Activated CD8-positive, alpha-beta memory T cell treated with anti-CD3 and anti-CD28 coated beads for 36 hours (primary cell): ENCODE measurements around the gene MAN1A1. TPM values are rescaled to one million over a fixed set of nuclear protein-coding genes. Genes with fewer than 3 reads are reported as not detected.

Source experiments
- CTCF ChIA-PET: fragments of 350-600 bp; sonication (Branson Sonifier 250); formaldehyde crosslinking; loops from one replicate; lab custom pipeline; 2021; ENCODE audit warnings: antibody characterized with exemption; lab: Charles Lee
- POLR2A ChIA-PET: fragments of 350-600 bp; sonication (Branson Sonifier 250); formaldehyde crosslinking; loops from one replicate; lab custom pipeline; 2021; ENCODE audit warnings: antibody characterized with exemption; lab: Charles Lee
- total RNA-seq, 2 experiments: library from RNA; stranded (reverse); gene quantifications; one replicate each; pipeline ENCODE4 v1.2.3, GENCODE V29; 2021

Gene MAN1A1
- total RNA-seq, 2 experiments from 2014 or later: 37.3 to 39.9 TPM

- CTCF ChIA-PET: interaction anchor here (0.5 kb wide), 1 partner anchor 195 kb away, joined by 3 read pairs; no protein-coding TSS in a partner anchor
- POLR2A ChIA-PET: no interaction called here
These were observed 59.3 kb downstream of the MAN1A1 start for GRCh38 chr6:119290306-119290705.

GRCh38 chr6:119289651-119290050, 59.9 kb downstream of the MAN1A1 start:
- ChIA-PET CTCF (no interaction called here), POLR2A (no interaction called here)

GRCh38 chr6:119285908-119286625, 63.5 kb downstream of the MAN1A1 start:
- ChIA-PET POLR2A (no interaction called here), CTCF (interaction anchor here (1.5 kb wide), 1 partner anchor 15 kb away, joined by 3 read pairs; no protein-coding TSS in a partner anchor)

DNA sequence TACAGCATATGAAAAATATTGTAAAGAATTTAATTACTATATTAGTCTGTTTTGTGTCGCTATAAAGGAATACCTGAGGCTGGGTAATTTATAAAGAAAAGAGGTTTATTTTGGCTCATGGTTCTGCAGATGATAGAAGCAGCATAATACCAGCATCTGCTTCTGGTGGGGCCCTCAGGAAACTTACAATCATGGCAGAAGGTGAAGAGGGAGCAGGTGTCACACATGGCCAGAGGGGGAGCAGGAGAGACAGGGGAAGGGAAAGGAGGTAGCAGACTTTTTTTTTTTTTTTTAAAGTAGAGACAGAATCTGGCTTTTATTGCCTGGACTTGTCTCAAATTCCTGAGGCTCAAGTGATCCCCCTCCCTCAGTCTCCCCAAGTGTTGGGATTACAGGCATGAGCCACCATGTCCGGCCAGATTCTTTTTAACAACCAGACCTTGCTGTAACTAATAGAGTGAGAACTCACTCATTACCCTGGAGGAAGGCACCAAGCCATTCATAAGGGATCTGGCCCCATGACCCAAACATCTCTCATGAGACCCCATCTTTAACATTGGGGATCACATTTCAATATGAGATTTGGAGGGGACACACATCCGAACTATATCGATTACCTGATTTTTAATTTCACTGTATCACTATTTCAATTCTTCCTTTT, 64.6 kb downstream of the MAN1A1 start:
- CTCF ChIA-PET: no interaction called here

GRCh38 chr6:119283979-119284545, 65.5 kb downstream of the MAN1A1 start:
- CTCF ChIA-PET: no interaction called here
- POLR2A ChIA-PET: no interaction called here

More for the DNA sequence above, 64.6 kb downstream of the MAN1A1 start:
- POLR2A ChIA-PET: no interaction called here

- ChIA-PET CTCF (no interaction called here), POLR2A (no interaction called here)
These were observed 66.3 kb downstream of the MAN1A1 start for GRCh38 chr6:119283214-119283613.

DNA sequence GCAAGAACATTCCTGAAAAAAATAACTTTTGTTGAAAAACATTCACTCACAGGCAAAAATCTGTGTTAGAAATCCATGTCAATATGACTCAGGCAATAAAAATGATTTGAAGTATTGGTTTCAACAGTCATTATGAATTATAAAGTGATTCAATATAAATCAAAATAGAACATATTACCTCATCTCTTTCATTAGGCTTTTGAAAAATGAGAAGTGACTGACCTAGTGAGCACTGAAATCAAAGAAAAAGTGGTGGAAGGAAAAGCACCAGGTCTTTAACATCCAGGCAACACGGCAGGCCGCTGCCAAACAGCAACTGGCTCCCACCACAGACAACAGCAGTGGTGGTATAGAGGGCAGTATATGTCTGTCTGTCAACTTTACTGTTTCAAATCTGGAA, 68.9 kb downstream of the MAN1A1 start:
- POLR2A ChIA-PET: no interaction called here

GRCh38 chr6:119280080-119280479, 69.5 kb downstream of the MAN1A1 start:
- ChIA-PET POLR2A (no interaction called here), CTCF (no interaction called here)

More for the DNA sequence above, 68.9 kb downstream of the MAN1A1 start:
- CTCF ChIA-PET: no interaction called here

- CTCF ChIA-PET: no interaction called here
These were observed 70.9 kb downstream of the MAN1A1 start for GRCh38 chr6:119278625-119279024.

GRCh38 chr6:119277052-119277451, 72.5 kb downstream of the MAN1A1 start:
- ChIA-PET CTCF (no interaction called here), POLR2A (no interaction called here)

More at GRCh38 chr6:119278625-119279024, 70.9 kb downstream of the MAN1A1 start:
- POLR2A ChIA-PET: no interaction called here

- ChIA-PET CTCF (no interaction called here), POLR2A (no interaction called here)
These were observed 73.3 kb downstream of the MAN1A1 start for GRCh38 chr6:119276211-119276610.

DNA sequence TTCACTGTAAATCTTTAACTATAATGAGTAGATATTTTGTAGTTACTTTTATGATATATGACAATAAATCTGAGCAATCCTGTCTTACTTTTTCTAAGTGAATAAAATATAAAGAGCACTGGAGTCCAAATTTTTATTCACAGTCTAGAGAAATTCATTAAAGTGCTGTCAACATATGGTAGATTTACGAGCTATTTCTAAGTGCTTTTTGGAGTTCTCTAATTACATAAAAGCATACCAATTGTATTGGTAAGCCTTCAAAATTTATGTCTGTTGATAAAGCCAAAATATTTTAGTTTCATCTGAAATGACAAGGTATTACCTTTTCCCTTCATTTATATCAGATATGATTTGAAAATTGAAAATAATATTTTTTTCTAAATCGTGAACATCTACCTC, 75.4 kb downstream of the MAN1A1 start:
- ChIA-PET CTCF (no interaction called here), POLR2A (no interaction called here)

GRCh38 chr6:119273272-119274196, 76.0 kb downstream of the MAN1A1 start:
- ChIA-PET POLR2A (no interaction called here), CTCF (no interaction called here)

- ChIA-PET POLR2A (no interaction called here), CTCF (no interaction called here)
These were observed 79.0 kb downstream of the MAN1A1 start for GRCh38 chr6:119270545-119270944.

DNA sequence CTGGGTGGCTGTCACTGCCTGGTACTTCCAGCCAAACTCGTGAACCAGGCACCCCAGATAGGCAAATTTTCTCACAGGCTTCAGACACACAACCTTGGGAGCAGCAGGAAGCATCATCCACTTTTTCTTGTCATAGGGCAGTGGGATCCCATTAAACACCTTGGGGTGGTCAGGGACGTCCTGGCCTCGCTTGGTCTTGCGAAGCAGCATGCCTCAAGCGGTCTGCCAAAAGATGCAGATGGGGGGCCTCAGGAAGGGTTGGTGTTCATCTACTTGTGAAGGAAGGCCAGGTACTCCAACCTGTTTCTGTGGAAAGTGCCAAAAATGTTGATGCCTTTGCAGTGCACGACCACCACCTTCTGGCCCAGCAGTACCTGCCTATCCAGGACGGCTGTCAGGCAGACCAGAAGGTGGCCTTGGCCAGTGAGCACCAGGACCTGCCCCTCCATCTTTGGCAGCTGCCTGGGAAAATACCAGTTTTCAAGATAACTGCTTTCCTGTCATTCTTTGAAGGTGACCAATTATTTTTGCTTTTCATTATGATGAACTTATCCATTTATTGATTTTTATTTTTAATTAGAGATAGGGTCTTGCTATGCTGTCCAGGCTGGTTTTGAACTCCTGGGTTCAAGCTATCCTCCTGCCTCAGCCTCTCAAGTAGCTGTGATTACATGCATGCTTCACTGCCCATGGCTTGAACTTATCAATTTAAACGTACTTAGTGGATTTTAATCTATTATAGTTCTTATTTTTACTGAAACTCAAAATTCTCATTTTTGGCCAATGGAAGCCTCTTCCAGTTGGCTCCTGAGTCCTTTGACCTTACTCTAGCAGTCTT, 80.1 kb downstream of the MAN1A1 start:
- CTCF ChIA-PET: no interaction called here
- POLR2A ChIA-PET: no interaction called here

DNA sequence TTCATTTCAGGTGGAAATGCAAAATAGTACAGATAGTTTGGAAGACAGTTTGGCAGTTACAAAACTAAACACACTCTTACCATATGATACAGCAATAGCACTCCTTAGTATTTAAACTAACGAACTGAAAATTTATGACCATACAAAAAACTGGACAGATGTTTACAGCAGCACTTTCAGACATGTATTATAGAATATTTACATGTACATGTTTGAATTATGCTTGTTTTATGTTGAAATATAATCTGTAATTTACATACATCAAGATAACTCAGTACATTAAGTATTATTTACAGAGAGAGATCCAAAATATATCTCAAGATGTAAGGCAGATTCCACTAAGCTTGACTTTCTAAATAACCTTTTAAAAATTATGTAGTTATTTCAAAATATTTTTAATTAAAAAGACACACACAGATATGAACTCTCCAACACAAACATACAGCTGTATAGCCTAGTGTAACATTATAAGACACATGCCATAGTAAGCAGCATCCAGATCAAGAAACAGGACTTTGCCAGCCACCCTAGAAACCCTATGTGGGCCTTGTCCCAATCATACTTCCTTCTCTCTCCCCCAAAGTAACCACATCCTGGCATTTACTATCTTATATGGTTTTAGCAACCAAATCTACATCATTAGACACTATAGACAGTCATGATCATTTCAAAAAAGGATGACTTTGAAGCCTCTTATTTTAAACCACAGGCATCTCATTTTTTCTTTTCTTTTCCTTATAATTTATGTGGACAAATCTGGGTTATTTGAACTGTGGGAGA, 82.2 kb downstream of the MAN1A1 start:
- POLR2A ChIA-PET: no interaction called here

DNA sequence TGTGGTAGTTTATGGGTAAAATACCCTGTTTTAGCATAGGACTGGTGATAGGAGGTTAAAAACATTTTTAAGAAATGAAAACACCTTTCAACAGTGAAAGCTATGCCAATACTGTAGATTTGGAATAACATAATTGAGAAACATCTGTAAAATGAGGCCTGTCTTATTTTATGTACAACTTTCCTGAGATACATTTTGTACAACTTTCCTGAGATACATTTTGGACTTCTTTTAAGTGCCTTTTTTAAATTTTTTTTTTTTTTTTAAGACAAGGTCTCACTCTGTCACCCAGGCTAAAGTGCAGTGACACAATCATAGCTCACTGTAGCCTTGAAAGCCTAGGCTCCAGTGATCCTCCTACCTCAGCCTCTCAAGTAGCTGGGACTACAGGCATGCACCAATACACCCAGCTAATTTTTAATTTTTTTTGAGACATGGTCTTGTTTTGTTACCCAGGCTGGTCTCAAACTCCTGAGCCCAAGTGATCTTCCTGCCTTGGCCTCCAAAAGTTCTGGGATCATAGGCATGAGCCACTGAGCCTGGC, 84.6 kb downstream of the MAN1A1 start:
- ChIA-PET POLR2A (no interaction called here), CTCF (interaction anchor here (0.6 to 0.7 kb wide), 2 partner anchors 231 to 418 kb away, joined by 3 read pairs; no protein-coding TSS in a partner anchor)

More for the DNA sequence above, 82.2 kb downstream of the MAN1A1 start:
- CTCF ChIA-PET: no interaction called here

DNA sequence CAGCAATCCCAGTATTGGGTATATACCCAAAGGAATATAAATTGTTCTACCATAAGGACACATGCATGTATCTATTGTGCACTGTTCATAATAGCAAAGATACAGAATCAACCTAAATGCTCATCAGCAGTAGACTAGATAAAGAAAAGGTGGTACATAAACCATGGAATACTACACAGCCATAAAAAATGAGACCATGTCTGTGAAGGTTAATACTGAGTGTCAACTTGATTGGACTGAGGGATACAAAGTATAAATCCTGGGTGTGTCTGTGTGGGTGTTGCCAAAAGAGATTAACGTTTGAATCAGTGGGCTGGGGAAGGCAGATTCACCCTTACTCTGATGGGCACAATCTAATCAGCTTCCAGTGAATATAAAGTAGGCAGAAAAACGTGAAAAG, 86.9 kb downstream of the MAN1A1 start:
- CTCF ChIA-PET: no interaction called here
- POLR2A ChIA-PET: no interaction called here
